Effector memory CD8-positive, alpha-beta T cell (primary cell): ENCODE measurements around the gene MAD1L1.
A peak's percentile ranks its signal among the peaks of the same experiment; 100 is the strongest.

Source experiments
- ATAC-seq: fragments of 150-1000 bp; cut with Tn5 transposase; replicated peaks from 2 replicates; pipeline ENCODE4 v1.10.0; 2021; ENCODE audit warnings: mild to moderate bottlenecking, moderate library complexity
- DNase-seq, 3 experiments: peaks; one replicate each; pipeline ENCODE4 v3.0.0; 2021
- H3K27ac Mint-ChIP-seq, 2 donors: one replicate each; pipeline ENCODE4 v1.8.0; 2022; ENCODE audit warnings: mild to moderate bottlenecking in 2 of 2, mixed read lengths in 2 of 2, moderate library complexity in 2 of 2
- H3K27me3 Mint-ChIP-seq, 2 donors: one replicate each; pipeline ENCODE4 v1.8.0; 2022; ENCODE audit warnings: mixed read lengths in 2 of 2
- H3K36me3 Mint-ChIP-seq: one replicate; pipeline ENCODE4 v1.8.0; 2022; ENCODE audit warnings: mild to moderate bottlenecking, moderate library complexity, mixed read lengths; ENCODE audit not compliant: insufficient read depth
- H3K4me1 Mint-ChIP-seq, 2 donors: one replicate each; pipeline ENCODE4 v1.8.0; 2022; ENCODE audit warnings: low read depth in 2 of 2, mixed read lengths in 2 of 2
- H3K4me3 Mint-ChIP-seq, 2 donors: one replicate each; pipeline ENCODE4 v1.8.0; 2022; ENCODE audit warnings: mild to moderate bottlenecking in 2 of 2, mixed read lengths in 2 of 2, moderate library complexity in 2 of 2
- H3K9me3 Mint-ChIP-seq, 2 donors: one replicate each; pipeline ENCODE4 v1.8.0; 2022; ENCODE audit warnings: mixed read lengths in 2 of 2

The MAD1L1 gene

DNA sequence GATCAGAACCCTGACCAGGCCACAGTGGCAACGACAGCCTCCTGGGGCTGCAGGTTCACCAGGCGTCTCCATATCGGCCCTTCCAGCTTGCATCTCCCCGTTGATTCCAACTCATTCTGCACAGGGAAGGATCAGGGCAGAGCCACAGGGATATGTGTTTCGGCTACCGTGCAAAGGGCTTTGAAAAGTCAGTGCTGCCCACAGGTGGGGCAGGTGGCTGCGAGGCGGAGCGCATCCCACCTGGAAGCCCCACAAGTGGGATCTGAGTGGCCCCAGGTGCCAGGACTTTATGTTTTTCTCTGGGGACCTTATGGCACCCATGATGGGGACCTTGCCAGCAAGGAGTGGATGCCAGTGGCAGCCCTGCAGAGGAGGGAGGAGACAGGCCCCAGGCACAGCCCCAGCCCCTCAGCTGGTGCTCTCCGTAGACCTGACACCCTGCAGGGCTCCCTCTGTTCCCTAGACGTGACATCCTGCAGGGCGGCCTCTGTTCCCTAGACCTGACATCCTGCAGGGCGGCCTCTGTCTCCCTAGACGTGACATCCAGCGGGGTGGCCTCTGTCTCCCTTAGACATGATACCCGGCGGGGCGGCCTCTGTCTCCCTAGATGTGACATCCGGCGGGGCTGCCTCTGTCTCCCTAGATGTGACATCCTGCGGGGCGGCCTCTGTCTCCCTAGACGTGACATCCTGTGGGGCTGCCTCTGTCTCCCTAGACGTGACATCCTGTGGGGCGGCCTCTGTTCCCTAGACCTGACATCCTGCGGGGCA lies 373.3 kb downstream of the MAD1L1 start:
- H3K36me3 Mint-ChIP-seq = peaks cover 4% of the 10 kb centered on the region
- peaks cover 22 to 27% of the 10 kb centered on the region in 2 donors for H3K4me1 Mint-ChIP-seq
- H3K4me3 Mint-ChIP-seq = no peak overlapping the region
- ATAC-seq (no peak), DNase-seq (no peak)
- H3K9me3 Mint-ChIP-seq = no peaks in the 10 kb centered on the region
- no peak overlapping the region for H3K27ac Mint-ChIP-seq
- H3K27me3 Mint-ChIP-seq = no peaks in the 10 kb centered on the region

DNA sequence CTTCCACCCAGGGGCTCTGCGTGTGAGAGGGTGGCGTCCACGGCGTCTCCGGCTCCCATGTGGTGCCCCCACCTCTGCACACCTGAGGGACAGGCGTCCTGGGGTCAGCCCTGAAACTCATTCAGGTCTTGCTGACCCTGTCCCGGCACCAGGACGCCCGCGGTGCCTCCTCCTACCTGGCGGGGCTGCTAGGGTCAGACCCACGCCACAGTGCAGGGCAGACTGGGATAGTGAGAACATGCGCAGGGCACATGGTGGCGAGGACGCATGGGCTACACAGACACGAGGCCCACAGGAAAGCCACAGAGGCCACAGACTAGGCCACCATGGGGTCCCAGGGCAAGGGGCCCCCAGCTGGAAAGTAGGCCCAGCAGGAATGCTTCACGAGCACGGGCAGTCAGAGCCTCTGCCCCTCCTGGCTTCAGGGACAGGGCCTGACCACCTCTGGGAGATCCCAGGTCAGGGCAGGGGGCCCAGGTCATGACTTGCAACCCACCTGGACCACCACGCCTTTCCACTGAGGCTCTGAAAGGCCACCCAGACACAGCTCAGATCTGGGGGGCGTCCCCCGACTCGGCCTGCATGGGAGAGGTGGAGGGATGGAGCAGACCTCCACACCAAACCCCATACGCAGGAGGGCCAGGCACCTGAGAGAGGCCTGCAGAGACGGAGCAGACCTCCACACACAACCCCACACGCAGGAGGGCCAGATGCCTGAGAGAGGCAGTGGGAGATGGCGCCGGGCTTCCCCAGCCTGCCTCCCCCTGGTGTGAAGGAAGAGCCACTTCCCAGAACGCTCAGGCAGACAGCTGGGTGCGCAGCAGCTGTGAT lies 374.1 kb downstream of the MAD1L1 start:
- Mint-ChIP-seq H3K4me1 (peaks cover 24 to 30% of the 10 kb centered on the region in 2 donors), H3K9me3 (no peaks in the 10 kb centered on the region), H3K4me3 (no peak overlapping the region), H3K36me3 (peaks cover 4% of the 10 kb centered on the region), H3K27me3 (no peaks in the 10 kb centered on the region), H3K27ac (no peak overlapping the region)
- ATAC-seq (no peak), DNase-seq (no peak)

DNA sequence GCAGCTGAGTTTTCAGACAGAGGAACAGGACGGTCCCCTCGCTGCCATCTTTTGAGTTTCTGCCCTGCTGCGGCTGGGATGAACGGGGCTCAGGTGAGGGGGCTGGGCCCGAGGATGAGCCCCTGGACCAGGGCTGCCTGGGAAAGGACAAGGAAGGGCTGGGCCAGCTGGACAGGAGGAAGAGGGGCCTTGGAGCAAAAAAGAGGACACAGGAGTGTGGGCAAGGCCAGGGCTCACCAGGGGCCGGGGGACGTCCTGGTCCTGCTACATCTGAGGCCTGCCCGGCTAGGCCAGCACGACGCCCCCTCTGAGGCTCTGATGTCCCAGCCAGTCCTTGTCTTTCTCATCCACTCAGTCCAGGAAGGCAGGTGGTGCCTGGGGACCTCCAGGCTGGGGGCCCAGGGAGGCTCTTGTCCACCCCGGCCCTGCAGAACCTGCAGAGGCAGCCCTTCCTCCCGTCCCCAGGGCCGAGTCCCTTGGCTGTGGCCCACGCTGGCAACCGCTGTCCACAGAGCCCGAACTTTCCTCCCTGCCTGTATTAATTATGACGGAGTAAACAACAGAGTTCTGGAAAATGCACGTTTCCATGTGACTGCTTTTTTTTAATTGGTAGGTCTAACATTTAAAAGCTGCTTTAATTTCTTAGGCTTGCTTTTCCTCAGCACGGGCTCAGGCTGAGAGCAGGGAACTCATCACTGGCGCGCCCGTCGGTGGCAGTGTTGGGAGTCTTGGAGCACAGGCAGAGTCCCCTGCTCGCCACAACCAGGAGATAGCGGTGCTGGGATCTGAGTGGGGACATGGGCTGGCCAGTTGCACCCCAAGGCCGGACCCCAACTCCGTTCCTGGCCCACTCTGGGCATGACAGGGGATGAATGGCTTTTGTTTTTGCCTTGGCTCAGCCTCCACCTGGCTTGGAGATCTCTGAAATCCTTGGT lies 375.0 kb downstream of the MAD1L1 start:
- ATAC-seq (no peak), DNase-seq (no peak)
- Mint-ChIP-seq H3K9me3 (no peaks in the 10 kb centered on the region), H3K4me1 (peaks cover 24 to 30% of the 10 kb centered on the region in 2 donors), H3K4me3 (no peak overlapping the region), H3K27ac (peak overlapping the region in 1 of 2 donors; percentile 19), H3K27me3 (no peaks in the 10 kb centered on the region), H3K36me3 (peaks cover 4% of the 10 kb centered on the region)

DNA sequence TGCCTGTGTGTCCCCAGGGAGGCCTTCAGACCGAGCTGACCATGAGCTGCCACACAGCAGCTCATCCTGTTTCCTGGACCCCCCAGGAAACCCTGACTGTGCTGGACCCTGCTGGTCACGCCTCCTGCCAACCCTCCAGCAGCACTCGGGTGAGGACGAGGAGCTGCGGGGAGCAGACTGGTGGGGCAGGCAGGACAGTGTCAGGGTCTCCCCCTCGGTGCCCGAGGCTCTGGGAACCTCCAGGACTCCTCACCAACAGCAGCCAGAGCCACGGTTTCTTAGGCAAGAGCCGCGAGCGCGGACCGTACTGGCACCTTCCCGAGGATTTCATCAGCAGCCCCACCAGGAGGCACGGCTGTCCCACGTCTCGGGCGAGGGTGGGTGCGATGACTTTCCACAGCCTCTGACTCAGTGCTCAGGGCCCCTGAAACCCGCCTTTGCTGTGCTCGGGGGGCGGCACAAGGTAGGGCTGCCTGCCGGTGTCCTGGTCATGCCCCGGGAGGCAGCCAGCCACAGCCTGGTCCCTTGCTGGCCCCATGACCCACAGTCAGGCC lies 375.8 kb downstream of the MAD1L1 start:
- ATAC-seq = no peak

DNA sequence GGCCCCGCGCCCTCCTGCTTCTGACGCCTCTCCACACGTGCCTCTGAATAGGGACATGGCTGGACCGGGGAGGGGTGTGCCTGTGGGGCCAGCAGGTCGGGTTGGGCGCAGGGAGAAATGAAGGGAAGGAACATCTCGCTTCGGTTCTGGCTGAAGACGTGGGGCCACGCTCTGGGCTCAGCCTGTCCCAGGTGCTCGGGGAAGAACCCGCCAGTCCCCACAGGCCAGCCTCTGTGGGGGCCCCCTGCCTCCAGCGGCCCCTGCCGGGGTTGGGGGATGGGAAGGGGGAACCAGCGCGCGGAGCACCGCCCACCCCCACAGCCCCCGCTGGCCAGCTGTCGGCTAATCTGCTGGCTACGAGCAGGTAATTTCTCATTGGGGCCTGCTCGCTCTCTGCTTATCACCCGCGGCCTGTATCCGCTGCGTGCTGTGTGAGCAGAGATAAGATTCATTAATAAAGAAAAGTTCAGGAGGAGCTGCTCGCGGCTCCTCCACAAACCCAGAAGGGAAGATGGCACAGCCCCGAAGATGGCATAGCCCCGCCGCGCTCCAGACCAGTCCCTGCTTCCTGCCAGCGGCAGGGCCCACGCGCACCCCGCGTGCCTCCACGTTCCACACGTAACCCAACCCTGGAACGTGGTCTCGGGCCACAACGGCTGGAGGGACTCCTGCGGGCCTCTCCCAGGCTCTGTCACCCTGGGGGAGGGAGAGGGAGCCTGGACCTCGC lies 376.4 kb downstream of the MAD1L1 start:
- H3K4me1 Mint-ChIP-seq = peaks cover 25 to 32% of the 10 kb centered on the region in 2 donors
- DNase-seq (no peak), ATAC-seq (no peak)
- H3K4me3 Mint-ChIP-seq = peak overlapping the region; percentile 50 to 62
- no peaks in the 10 kb centered on the region for H3K9me3 Mint-ChIP-seq
- no peaks in the 10 kb centered on the region for H3K27me3 Mint-ChIP-seq
- H3K36me3 Mint-ChIP-seq = peaks cover 6% of the 10 kb centered on the region
- no peak overlapping the region for H3K27ac Mint-ChIP-seq

More for the DNA sequence above, 375.8 kb downstream of the MAD1L1 start:
- Mint-ChIP-seq H3K4me3 (no peak overlapping the region), H3K4me1 (peaks cover 21 to 26% of the 10 kb centered on the region in 2 donors), H3K27ac (peak overlapping the region in 1 of 2 donors; percentile 19), H3K9me3 (no peaks in the 10 kb centered on the region), H3K27me3 (no peaks in the 10 kb centered on the region), H3K36me3 (peaks cover 4% of the 10 kb centered on the region)
- no peak for DNase-seq

DNA sequence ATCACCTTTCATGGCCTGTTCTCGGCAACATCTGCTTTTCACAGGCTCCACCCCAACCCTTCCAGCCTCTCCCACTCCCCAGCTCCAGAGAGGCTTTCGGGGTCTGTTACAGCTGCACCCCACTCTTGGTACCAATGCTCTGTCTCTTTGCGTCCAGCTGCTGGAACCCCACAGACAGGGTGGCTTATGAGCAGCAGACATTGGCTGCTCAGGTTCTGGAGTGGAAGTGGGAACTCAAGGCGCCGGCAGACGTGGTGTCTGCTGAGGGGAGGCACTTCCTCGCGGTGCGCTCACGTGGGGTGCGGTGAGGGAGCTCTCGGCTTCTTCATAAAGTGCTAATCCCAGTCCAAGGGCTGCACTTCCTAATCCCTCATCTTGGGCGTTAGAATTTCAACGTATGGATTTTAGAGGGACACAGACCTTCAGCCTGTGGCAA lies 377.0 kb downstream of the MAD1L1 start:
- peak overlapping the region; percentile 63 to 76 for H3K27ac Mint-ChIP-seq

DNA sequence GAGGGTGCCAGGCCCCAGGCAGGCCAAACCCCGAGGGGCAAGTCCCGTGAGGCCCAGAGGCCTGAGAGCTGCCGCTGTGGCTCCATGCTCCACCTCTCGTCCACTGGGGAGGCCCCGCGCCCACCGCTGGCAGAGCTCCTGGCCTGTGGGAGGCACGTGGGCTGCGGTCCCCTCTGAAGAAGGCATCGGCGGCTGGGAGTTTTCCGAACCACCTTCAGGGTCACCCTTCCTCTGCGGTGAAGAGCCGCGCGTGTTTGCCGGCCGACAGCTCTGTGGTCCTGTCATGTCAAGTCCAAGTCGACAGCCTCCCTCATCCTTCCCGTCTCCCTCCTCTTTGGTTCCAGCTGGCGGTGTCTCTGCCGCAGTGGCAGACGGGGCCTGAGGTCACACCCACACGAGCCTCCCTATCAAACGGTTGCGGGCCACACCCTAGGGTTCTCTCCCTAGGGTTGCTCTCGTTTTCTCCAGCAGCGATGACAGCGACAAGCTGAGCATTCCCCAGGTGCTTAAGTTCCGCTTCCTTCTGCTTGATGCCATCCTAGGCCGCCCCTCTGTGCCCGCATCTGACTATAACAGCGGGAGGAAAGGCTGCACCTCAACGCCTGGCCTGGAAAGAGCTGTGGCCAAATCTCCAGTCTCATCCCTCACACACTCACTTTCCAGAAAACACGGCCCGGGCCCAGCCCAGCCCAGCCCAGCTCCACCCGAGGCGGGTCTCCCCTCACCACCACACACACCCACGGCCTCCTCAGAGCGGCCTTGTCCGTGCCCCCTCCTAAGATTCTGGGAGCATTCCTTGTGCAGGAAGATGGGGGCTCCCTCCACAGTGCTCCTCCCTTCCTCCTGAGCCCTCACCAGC lies 377.6 kb downstream of the MAD1L1 start:
- H3K9me3 Mint-ChIP-seq = no peaks in the 10 kb centered on the region
- no peaks in the 10 kb centered on the region for H3K27me3 Mint-ChIP-seq
- peaks cover 23 to 28% of the 10 kb centered on the region in 2 donors for H3K4me1 Mint-ChIP-seq
- peaks cover 6% of the 10 kb centered on the region for H3K36me3 Mint-ChIP-seq
- peak overlapping the region; percentile 76 to 80 for H3K27ac Mint-ChIP-seq
- DNase-seq = no peak
- peak; percentile 22 for ATAC-seq
- peak overlapping the region; percentile 50 to 62 for H3K4me3 Mint-ChIP-seq

More for the DNA sequence above, 377.0 kb downstream of the MAD1L1 start:
- Mint-ChIP-seq H3K27me3 (no peaks in the 10 kb centered on the region), H3K4me3 (peak overlapping the region; percentile 50 to 62), H3K36me3 (peaks cover 6% of the 10 kb centered on the region), H3K9me3 (no peaks in the 10 kb centered on the region), H3K4me1 (peaks cover 23 to 32% of the 10 kb centered on the region in 2 donors)
- no peak for DNase-seq
- no peak for ATAC-seq

DNA sequence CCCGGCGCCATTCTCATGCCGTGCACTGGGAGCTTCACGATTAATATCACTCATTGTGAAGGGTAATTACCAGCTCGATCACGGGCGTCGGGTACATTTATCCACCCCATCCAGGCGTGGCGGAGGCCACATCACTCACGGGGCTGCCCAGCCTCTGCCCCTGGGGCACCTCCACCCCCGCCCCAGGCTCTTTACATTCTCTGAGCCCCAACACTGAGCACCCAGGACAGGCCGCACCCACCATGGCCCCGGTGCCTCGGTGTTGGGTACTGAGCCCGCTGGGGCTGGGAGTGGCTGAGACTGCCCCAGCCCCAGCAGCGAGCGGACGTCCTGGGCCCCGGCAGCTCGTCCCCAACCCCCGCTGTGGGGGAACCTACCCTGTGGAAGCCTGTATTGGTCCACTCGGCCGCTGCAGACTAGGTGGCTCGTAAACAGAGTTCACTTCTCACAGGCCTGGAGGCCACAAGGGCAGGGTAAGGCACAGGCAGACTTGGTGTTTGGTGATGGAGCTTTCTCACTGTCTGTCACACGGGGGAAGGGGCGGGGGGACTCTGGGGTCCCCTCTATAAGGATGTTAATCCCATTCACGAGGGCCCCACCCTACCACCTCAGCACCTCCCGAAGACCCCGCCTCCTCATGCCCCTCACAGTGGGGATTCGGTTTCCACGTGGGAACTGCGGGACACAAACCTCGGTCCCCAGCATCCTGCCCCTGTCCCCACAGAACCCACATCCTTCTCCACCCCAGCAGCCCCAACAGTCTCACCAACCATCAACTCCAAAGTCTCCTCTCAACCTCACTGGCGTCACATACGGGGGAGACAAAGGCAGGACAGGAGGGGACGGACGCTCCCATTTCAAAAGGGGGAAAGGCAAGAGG lies 378.5 kb downstream of the MAD1L1 start:
- H3K27ac Mint-ChIP-seq = peak overlapping the region; percentile 76 to 80
- peak in 1 of 3 experiments; percentile 20 for DNase-seq
- peak; percentile 59 for ATAC-seq
- peak overlapping the region; percentile 50 to 62 for H3K4me3 Mint-ChIP-seq
- H3K9me3 Mint-ChIP-seq = no peaks in the 10 kb centered on the region
- peaks cover 23 to 28% of the 10 kb centered on the region in 2 donors for H3K4me1 Mint-ChIP-seq
- no peaks in the 10 kb centered on the region for H3K27me3 Mint-ChIP-seq
- H3K36me3 Mint-ChIP-seq = peaks cover 8% of the 10 kb centered on the region

DNA sequence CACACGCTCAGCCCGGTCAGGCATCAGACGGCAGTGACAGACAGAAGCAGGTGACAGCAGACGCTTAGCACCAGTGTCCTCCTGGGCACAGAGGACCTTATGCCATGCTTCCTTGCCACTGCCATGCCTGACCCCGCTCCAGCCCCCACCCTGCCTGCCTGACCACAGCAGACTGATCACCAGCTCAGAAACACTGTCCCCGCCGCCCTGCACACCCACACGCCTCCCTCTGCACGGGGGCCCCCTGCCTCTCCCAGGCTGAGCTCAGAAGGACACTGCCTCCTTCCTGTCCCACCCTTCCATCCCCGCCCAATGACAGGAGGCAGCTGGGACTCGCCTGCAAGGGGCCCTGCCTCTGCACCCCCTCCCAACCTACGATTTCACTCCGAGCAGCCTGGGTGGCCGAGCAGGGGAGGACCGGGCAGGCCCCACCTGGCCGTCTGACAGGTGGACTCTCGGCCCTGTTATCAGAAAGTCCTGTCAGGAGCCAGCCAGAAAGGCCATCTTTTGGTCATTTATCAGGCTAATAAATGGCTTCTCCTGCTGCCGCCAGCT lies 379.2 kb downstream of the MAD1L1 start:
- DNase-seq (no peak), ATAC-seq (no peak)
- no peaks in the 10 kb centered on the region for H3K9me3 Mint-ChIP-seq
- no peak overlapping the region for H3K27ac Mint-ChIP-seq
- peaks cover 9% of the 10 kb centered on the region for H3K36me3 Mint-ChIP-seq
- peaks cover 23 to 31% of the 10 kb centered on the region in 2 donors for H3K4me1 Mint-ChIP-seq
- no peak overlapping the region for H3K4me3 Mint-ChIP-seq
- no peaks in the 10 kb centered on the region for H3K27me3 Mint-ChIP-seq

DNA sequence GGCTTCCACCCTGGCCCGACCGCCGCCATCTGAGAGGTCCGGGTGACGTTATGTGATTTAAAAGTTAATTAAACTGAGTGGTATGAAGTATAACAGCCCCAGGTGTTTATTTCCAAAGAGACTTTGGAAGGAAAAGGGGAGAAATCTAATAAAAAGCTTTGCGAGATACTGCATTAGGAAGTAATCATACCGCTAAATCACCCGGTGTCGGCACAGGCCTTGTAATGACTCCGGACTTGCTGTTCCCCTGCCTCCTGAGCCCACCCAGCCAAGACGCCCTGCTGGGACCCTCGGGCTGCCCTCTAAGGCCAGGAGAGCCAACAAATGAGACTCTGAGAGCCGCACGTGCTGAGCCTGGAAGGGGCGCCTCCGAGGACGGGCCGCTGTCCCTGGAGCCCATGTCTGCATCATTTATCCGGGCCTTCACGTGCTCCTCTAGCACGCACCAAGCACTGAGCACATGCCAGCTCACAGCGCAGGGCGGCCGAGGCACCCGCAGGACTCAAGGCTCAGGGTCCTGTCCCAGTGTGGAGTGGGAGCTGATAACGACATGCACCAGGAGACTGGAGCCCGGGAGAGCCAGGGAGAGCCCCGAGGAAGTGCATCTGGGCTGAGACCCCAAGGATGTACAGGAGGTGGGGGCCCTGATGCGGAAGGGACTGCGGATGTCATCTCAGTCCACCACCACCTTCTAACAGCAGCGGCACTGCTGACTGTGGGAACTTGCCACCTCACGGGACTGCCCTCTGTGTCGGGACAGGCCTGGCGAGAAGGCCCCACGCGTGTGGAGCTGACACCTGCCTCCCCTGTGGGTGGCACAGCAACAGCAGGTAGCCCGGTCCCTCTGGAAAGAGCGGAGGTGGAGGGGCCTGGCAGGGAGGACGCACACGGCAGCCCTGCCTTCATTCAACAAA lies 380.0 kb downstream of the MAD1L1 start:
- H3K4me1 Mint-ChIP-seq = peaks cover 23 to 28% of the 10 kb centered on the region in 2 donors
- no peak overlapping the region for H3K27ac Mint-ChIP-seq
- H3K9me3 Mint-ChIP-seq = no peaks in the 10 kb centered on the region
- no peaks in the 10 kb centered on the region for H3K27me3 Mint-ChIP-seq
- DNase-seq = no peak
- peaks cover 9% of the 10 kb centered on the region for H3K36me3 Mint-ChIP-seq
- H3K4me3 Mint-ChIP-seq = no peak overlapping the region
- no peak for ATAC-seq
